IPS-15b (cell line): ENCODE results near the gene DDO.

Experiments used
- H3K27me3 ChIP-seq: one replicate; pipeline ENCODE4 v1.6.1; 2013; ENCODE audit warnings: low read length; ENCODE audit not compliant: control insufficient read depth, insufficient read depth
- H3K36me3 ChIP-seq: one replicate; pipeline ENCODE4 v1.6.1; 2013; ENCODE audit warnings: low read length; ENCODE audit not compliant: control insufficient read depth, insufficient read depth
- H3K4me1 ChIP-seq: one replicate; pipeline ENCODE4 v1.6.1; 2013; ENCODE audit warnings: mild to moderate bottlenecking, low read length; ENCODE audit not compliant: control insufficient read depth, insufficient read depth
- H3K4me3 ChIP-seq: one replicate; pipeline ENCODE4 v1.5.1; 2013; ENCODE audit warnings: low read depth, low read length
- H3K9ac ChIP-seq: one replicate; pipeline ENCODE4 v1.6.1; 2013; ENCODE audit warnings: low read depth, mild to moderate bottlenecking, low read length
- H3K9me3 ChIP-seq: one replicate; pipeline ENCODE4 v1.6.1; 2013; ENCODE audit warnings: mild to moderate bottlenecking, low read length; ENCODE audit not compliant: control insufficient read depth, insufficient read depth

DDO gene

DNA sequence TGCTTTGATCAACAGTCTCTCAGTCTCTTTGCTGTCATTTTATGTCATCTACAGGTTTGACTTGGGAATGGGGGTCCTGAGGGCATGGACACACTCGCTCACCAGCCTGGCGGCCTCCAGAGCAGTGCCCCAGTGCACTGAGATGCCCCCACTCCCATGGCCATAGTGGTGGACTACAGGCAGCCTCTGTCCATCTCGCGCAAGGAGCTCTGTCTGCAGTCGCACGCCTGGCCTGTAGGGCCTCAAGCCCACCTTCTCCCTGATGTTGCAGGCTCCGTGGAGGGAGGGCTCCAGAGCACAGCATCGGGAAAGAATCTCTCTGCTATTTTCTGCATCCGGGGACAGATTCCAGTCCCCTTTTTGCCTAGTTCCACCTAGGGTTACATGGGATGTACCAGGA, 22.6 kb downstream of the DDO start:
- Histone ChIP-seq H3K27me3 (no peaks in the 10 kb centered on the region), H3K9me3 (no peaks in the 10 kb centered on the region), H3K4me3 (no peak overlapping the region), H3K4me1 (peaks cover 2% of the 10 kb centered on the region), H3K9ac (no peak overlapping the region), H3K36me3 (no peaks in the 10 kb centered on the region)

DNA sequence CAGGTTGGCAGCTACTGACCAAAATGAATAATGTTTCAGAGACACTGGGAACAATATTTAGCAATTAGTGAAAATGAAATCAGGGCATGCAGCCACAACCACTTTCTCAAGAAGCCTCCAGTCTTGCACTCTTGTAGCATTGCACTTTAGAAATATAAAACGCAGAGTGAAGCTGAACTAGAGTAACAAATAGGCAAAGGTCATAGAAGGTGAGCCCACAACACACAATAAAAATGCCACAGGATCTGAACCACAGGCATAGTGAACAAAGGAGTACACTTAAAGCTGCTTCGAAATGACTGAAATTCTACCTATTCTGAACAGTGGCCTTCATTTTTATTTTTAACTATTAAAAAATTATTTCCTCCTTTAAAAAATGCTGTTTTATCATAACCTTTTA, 25.0 kb downstream of the DDO start:
- H3K27me3 ChIP-seq = no peaks in the 10 kb centered on the region
- no peak overlapping the region for H3K4me3 ChIP-seq
- H3K9me3 ChIP-seq = no peaks in the 10 kb centered on the region
- no peak overlapping the region for H3K9ac ChIP-seq
- H3K36me3 ChIP-seq = no peaks in the 10 kb centered on the region
- H3K4me1 ChIP-seq = peaks cover 6% of the 10 kb centered on the region

GRCh38 chr6:110389689-110390382, 25.5 kb downstream of the DDO start:
- no peaks in the 10 kb centered on the region for H3K36me3 ChIP-seq
- no peaks in the 10 kb centered on the region for H3K9me3 ChIP-seq
- H3K4me1 ChIP-seq = peaks cover 6% of the 10 kb centered on the region
- H3K27me3 ChIP-seq = no peaks in the 10 kb centered on the region
- no peak overlapping the region for H3K4me3 ChIP-seq
- H3K9ac ChIP-seq = no peak overlapping the region

- peaks cover 6% of the 10 kb centered on the region for H3K4me1 ChIP-seq
- H3K9me3 ChIP-seq = no peaks in the 10 kb centered on the region
- no peak overlapping the region for H3K4me3 ChIP-seq
- H3K36me3 ChIP-seq = no peaks in the 10 kb centered on the region
- H3K27me3 ChIP-seq = no peaks in the 10 kb centered on the region
- no peak overlapping the region for H3K9ac ChIP-seq
These were observed 27.4 kb downstream of the DDO start for GRCh38 chr6:110387986-110388385.

DNA sequence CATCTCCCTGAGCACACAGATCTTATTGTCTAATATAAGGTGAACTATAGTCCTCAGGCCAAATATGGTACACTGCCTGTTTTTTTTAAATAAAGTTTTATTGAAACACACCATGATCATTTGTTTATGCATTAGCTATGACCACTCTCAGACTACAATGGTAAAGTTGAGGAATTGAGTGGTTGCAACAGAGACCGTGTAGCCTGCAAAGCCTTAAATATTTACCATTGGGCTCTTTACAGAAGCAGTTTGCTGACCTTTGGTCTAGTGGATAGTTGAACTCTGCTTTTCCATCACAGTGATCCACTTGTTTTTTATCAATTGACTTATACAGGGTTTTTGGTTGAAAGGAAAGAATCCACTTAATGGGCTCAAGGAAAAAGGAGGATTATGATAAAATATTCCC, 29.9 kb downstream of the DDO start:
- H3K36me3 ChIP-seq = no peaks in the 10 kb centered on the region
- no peaks in the 10 kb centered on the region for H3K27me3 ChIP-seq
- peaks cover 6% of the 10 kb centered on the region for H3K4me1 ChIP-seq
- no peak overlapping the region for H3K4me3 ChIP-seq
- H3K9ac ChIP-seq = no peak overlapping the region
- H3K9me3 ChIP-seq = no peaks in the 10 kb centered on the region

- H3K4me3 ChIP-seq = no peak overlapping the region
- H3K27me3 ChIP-seq = no peaks in the 10 kb centered on the region
- no peak overlapping the region for H3K9ac ChIP-seq
- no peaks in the 10 kb centered on the region for H3K36me3 ChIP-seq
- peaks cover 2% of the 10 kb centered on the region for H3K4me1 ChIP-seq
- no peaks in the 10 kb centered on the region for H3K9me3 ChIP-seq
These were observed 36.8 kb downstream of the DDO start for GRCh38 chr6:110378552-110378951.

DNA sequence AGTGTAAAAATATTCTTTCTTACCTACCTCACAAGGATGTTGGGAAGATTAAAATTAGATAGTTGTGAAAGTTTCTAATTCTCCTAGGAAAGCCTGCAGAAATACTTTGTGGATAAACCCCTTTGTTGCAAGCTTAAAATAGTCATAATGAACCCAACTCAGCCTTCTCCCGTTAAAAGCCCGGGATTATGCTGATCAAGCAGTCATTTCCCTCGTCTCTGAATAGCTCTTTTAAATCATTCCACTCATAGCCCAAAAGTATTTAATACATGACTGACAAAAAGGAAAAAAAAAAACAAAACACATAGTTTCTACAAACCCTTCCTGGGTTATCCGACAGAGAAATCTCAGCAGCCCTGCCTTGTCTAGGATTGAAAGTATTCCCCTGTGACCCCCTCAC, 46.3 kb downstream of the DDO start:
- H3K9ac ChIP-seq = no peak overlapping the region
- peaks cover 15% of the 10 kb centered on the region for H3K4me1 ChIP-seq

DNA sequence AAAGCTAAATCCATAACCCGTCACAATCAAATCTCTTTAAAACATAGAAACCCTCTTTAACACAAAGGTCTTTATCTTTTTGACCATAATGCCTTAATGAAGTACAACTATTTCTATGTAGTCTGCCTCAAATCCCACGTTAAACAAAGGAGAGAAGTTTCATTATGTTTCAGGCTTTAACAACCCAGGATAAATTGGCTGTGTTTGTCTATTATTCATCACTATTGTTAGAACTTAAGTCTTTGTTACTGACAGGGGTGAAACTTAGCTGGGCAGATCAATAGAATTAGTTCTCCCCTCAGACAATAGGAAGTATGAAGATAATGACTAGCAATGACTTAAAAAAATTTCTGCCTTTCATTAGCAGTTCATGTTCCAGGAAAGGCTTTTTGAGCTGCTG, 47.1 kb downstream of the DDO start:
- Histone ChIP-seq H3K4me1 (peaks cover 15% of the 10 kb centered on the region), H3K27me3 (no peaks in the 10 kb centered on the region), H3K36me3 (no peaks in the 10 kb centered on the region), H3K4me3 (no peak overlapping the region), H3K9me3 (no peaks in the 10 kb centered on the region), H3K9ac (no peak overlapping the region)

More for the DNA sequence above, 46.3 kb downstream of the DDO start:
- H3K4me3 ChIP-seq = no peak overlapping the region
- H3K36me3 ChIP-seq = no peaks in the 10 kb centered on the region
- H3K9me3 ChIP-seq = no peaks in the 10 kb centered on the region
- no peaks in the 10 kb centered on the region for H3K27me3 ChIP-seq

DNA sequence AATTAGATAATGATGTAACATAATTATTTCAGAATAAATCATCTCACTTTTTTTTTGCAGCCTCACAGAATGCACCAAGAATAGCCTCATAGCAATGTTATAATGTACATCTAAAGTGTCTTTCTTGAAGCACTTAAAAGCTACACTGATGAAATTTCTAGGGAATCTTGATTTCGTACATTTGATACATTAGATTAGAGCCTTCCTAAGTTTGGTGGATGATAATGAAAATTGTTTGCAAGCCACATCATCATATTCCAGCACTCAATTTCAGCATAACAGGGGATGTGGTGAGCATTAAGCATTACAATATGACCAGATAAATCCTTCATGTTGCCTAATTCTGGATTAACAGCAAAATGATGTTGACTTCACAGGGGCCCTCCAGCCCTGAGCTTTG, 47.5 kb downstream of the DDO start:
- Histone ChIP-seq H3K27me3 (no peaks in the 10 kb centered on the region), H3K4me1 (peaks cover 15% of the 10 kb centered on the region), H3K36me3 (no peaks in the 10 kb centered on the region), H3K9ac (no peak overlapping the region), H3K9me3 (no peaks in the 10 kb centered on the region), H3K4me3 (no peak overlapping the region)

DNA sequence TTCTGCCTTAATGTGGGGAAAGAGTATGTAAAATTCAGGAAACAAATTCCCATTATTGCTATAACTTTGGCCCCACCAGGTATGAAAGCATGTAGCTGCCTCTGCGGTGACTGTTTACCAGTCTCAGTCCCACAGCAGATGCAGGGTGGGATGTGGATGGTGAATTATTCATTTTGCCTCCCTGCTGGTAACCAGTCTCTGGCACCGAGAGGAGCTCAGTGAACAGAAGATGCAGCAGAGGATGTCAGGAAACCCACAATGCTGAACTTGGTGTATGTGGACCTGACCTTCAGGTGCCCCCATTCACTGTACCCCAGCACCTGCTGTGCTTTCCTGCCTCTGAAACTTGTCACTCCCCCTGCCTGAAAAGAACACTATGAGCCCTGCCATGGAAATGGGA, 48.4 kb downstream of the DDO start:
- no peaks in the 10 kb centered on the region for H3K36me3 ChIP-seq
- no peaks in the 10 kb centered on the region for H3K27me3 ChIP-seq
- no peak overlapping the region for H3K9ac ChIP-seq
- no peak overlapping the region for H3K4me3 ChIP-seq
- no peaks in the 10 kb centered on the region for H3K9me3 ChIP-seq
- H3K4me1 ChIP-seq = peaks cover 15% of the 10 kb centered on the region

- no peaks in the 10 kb centered on the region for H3K27me3 ChIP-seq
- no peaks in the 10 kb centered on the region for H3K36me3 ChIP-seq
- no peaks in the 10 kb centered on the region for H3K9me3 ChIP-seq
- peaks cover 15% of the 10 kb centered on the region for H3K4me1 ChIP-seq
- H3K4me3 ChIP-seq = no peak overlapping the region
- no peak overlapping the region for H3K9ac ChIP-seq
These were observed 49.1 kb downstream of the DDO start for GRCh38 chr6:110366256-110366655.

- Histone ChIP-seq H3K4me1 (peaks cover 15% of the 10 kb centered on the region), H3K4me3 (no peak overlapping the region), H3K9me3 (no peaks in the 10 kb centered on the region), H3K36me3 (no peaks in the 10 kb centered on the region), H3K27me3 (peaks cover 3% of the 10 kb centered on the region), H3K9ac (no peak overlapping the region)
These were observed 50.8 kb downstream of the DDO start for GRCh38 chr6:110364364-110365105.
